Measurements from ENCODE around the gene ANTXRL.
"Not testable (repeated sequence)": the region's sequence is repeated elsewhere in the genome, so short reads cannot be mapped to it uniquely, and the experiment has no call there.

The ANTXRL gene

GRCh38 chr10:46286991-46287693, at the start of gene ANTXRL:
Gene ANTXRL, plus strand, starts transcription at chr10:46286997. Its CDS starts 266 bp downstream, at chr10:46287263.
- no peak for DNase-seq

GRCh38 chr10:46237815-46238510, 48.8 kb upstream of the ANTXRL start:
- DNase-seq: no peak

- no peak for DNase-seq
Measured at GRCh38 chr10:46239247-46239646, 47.5 kb upstream of the ANTXRL start.

- no peak for DNase-seq
Measured at GRCh38 chr10:46239993-46240683, 46.7 kb upstream of the ANTXRL start.

- DNase-seq: no peak
Measured at GRCh38 chr10:46240684-46241565, 45.9 kb upstream of the ANTXRL start.

GRCh38 chr10:46245381-46245900, 41.4 kb upstream of the ANTXRL start:
- no peak for DNase-seq

- DNase-seq: not testable (repeated sequence)
Measured at GRCh38 chr10:46246400-46247180, 40.2 kb upstream of the ANTXRL start.

- DNase-seq: no peak
Measured at GRCh38 chr10:46247181-46247475, 39.7 kb upstream of the ANTXRL start.

GRCh38 chr10:46247808-46248569, 38.8 kb upstream of the ANTXRL start:
- no peak for DNase-seq

GRCh38 chr10:46248651-46249146, 38.1 kb upstream of the ANTXRL start:
- DNase-seq: no peak

GRCh38 chr10:46249617-46250344, 37.0 kb upstream of the ANTXRL start:
- not testable (repeated sequence) for DNase-seq

GRCh38 chr10:46250481-46250880, 36.3 kb upstream of the ANTXRL start:
- no peak for DNase-seq

GRCh38 chr10:46250898-46251856, 35.6 kb upstream of the ANTXRL start:
- DNase-seq: no peak

GRCh38 chr10:46251857-46252847, 34.6 kb upstream of the ANTXRL start:
- no peak for DNase-seq

- DNase-seq: no peak
Measured at GRCh38 chr10:46253076-46254006, 33.5 kb upstream of the ANTXRL start.

- no peak for DNase-seq
Measured at GRCh38 chr10:46254007-46254383, 32.8 kb upstream of the ANTXRL start.

- DNase-seq: no peak
Measured at GRCh38 chr10:46254467-46254866, 32.3 kb upstream of the ANTXRL start.
